HCT116 (cell line): Measurements from ENCODE around the gene CFAP46. TPM values are rescaled to one million over a fixed set of nuclear protein-coding genes. Genes with fewer than 3 reads are reported as not detected.

Experiments used
- ATAC-seq: fragments of 200-7000 bp; cut with Tn5 transposase; 2 replicates; pipeline ENCODE4 v1.9.1; 2020; ENCODE audit warnings: mild to moderate bottlenecking, moderate library complexity
- BruUV-seq: library from RNA; stranded (reverse); fragments of 400-500 nt; replicated peaks from 2 replicates; lab custom pipeline; 2021; lab: Mats Ljungman, UMichigan
- CTCF ChIA-PET: fragments of 300-600 bp; sonication (Branson Sonifier 250); formaldehyde crosslinking; loops from one replicate; lab custom pipeline; 2021; ENCODE audit warnings: antibody characterized with exemption; lab: Charles Lee
- POLR2A ChIA-PET: fragments of 300-600, 350-600 bp; sonication (Branson Sonifier 250); formaldehyde crosslinking; loops from one replicate; lab custom pipeline; 2021; ENCODE audit warnings: antibody characterized with exemption; lab: Charles Lee
- RAD21 ChIA-PET, 2 experiments: fragments of 300-600 bp; sonication (Branson Sonifier 250); formaldehyde crosslinking; loops; one replicate each; lab custom pipeline; 2023; ENCODE audit warnings: low total read pairs in 2 of 2; ENCODE audit not compliant: uncharacterized antibody in 2 of 2, unreplicated experiment in 2 of 2, low non-redundant PET in 1 of 2; lab: Charles Lee
- DNase-seq: peaks from one replicate; pipeline ENCODE4 v3.0.0-alpha.2; 2010; ENCODE audit warnings: low read depth, low spot score
- H2AFZ ChIP-seq: fragments of 200-600 bp; shearing (Covaris generic), sonication (generic); 2 replicates; pipeline ENCODE4 v1.6.1; 2017; ENCODE audit warnings: low read depth, mixed run types, mixed read lengths, antibody characterized with exemption, low read length; ENCODE audit not compliant: poor library complexity, severe bottlenecking
- H3K27ac ChIP-seq: 2 replicates; pipeline ENCODE4 v1.5.1; 2012; ENCODE audit warnings: low read depth, low read length
- H3K27me3 ChIP-seq: fragments of 200-600 bp; sonication (generic); 2 replicates; pipeline ENCODE4 v1.6.1; 2016; ENCODE audit warnings: mixed run types, low read length, mixed read lengths; ENCODE audit not compliant: insufficient read depth
- H3K36me3 ChIP-seq, 2 experiments: fragments of 200-500 bp in 1 of 2; fragments of 200-600 bp in 1 of 2; sonication (Bioruptor generic) in 1 of 2; sonication (generic) in 1 of 2; 2 replicates each; pipeline versions ENCODE4 v1.5.1 to v1.6.1; 2014 to 2016; ENCODE audit warnings: low read length in 2 of 2, inconsistent platforms in 1 of 2, mixed read lengths in 1 of 2, mixed run types in 1 of 2; ENCODE audit not compliant: insufficient read depth in 2 of 2, control insufficient read depth in 1 of 2
- H3K4me1 ChIP-seq, 2 experiments: fragments of 200-600 bp in 1 of 2; sonication (generic) in 1 of 2; 2 replicates each; pipeline versions ENCODE4 v1.5.1 to v1.6.1; 2012 to 2017; ENCODE audit warnings: low read length in 2 of 2, inconsistent platforms in 1 of 2, mild to moderate bottlenecking in 1 of 2, mixed read lengths in 1 of 2, mixed run types in 1 of 2, moderate library complexity in 1 of 2; ENCODE audit not compliant: insufficient read depth in 2 of 2, control insufficient read depth in 1 of 2
- H3K4me2 ChIP-seq: fragments of 200-600 bp; sonication (generic); 2 replicates; pipeline ENCODE4 v1.6.1; 2017; ENCODE audit warnings: mixed run types, low read length, mixed read lengths
- H3K4me3 ChIP-seq, 2 experiments: fragments of 200-600 bp in 1 of 2; sonication (generic) in 1 of 2; replicated peaks in 1 of 2; 2 replicates each; pipeline ENCODE4 v1.5.1; 2011 to 2016; ENCODE audit warnings: low read length in 2 of 2, control low read depth in 1 of 2, low read depth in 1 of 2, mild to moderate bottlenecking in 1 of 2, mixed read lengths in 1 of 2, mixed run types in 1 of 2
- H3K79me2 ChIP-seq: fragments of 200-600 bp; sonication (generic); 2 replicates; pipeline ENCODE4 v1.6.1; 2017; ENCODE audit warnings: mild to moderate bottlenecking, mixed run types, low read length, moderate library complexity, mixed read lengths; ENCODE audit not compliant: insufficient read depth
- H3K9ac ChIP-seq: fragments of 200-600 bp; sonication (generic); 2 replicates; pipeline ENCODE4 v1.6.1; 2016; ENCODE audit warnings: low read length, mixed read lengths
- H3K9me2 ChIP-seq: fragments of 200-600 bp; sonication (generic), shearing (Covaris generic); 2 replicates; pipeline ENCODE4 v1.6.1; 2017; ENCODE audit warnings: mixed run types, mild to moderate bottlenecking, moderate library complexity; ENCODE audit not compliant: insufficient read depth
- H3K9me3 ChIP-seq, 2 experiments: fragments of 200-500 bp in 1 of 2; fragments of 200-600 bp in 1 of 2; sonication (Bioruptor generic) in 1 of 2; sonication (generic) in 1 of 2; 2 replicates each; pipeline ENCODE4 v1.6.1; 2014 to 2017; ENCODE audit warnings: low read length in 2 of 2, mixed read lengths in 2 of 2, inconsistent platforms in 1 of 2, low read depth in 1 of 2, mild to moderate bottlenecking in 1 of 2, mixed run types in 1 of 2, moderate library complexity in 1 of 2; ENCODE audit not compliant: control insufficient read depth in 1 of 2, insufficient read depth in 1 of 2
- H4K20me1 ChIP-seq: fragments of 200-600 bp; sonication (generic), shearing (Covaris generic); 2 replicates; pipeline ENCODE4 v1.6.1; 2017; ENCODE audit warnings: mixed run types, mild to moderate bottlenecking, moderate library complexity; ENCODE audit not compliant: insufficient read depth
- EZH2 ChIP-seq: fragments of 200-600 bp; sonication (generic); IDR thresholded peaks from 2 replicates; pipeline ENCODE4 v1.6.1; 2017; ENCODE audit warnings: antibody characterized with exemption, mixed run types
- REST ChIP-seq: IDR thresholded peaks from 2 replicates; pipeline ENCODE4 v1.6.1; 2012; ENCODE audit warnings: low read depth
- SRF ChIP-seq: IDR thresholded peaks from 2 replicates; pipeline ENCODE4 v1.6.1; 2012; ENCODE audit warnings: low read depth
- ZFX ChIP-seq: fragments of 450-650 bp; IDR thresholded peaks from 2 replicates; pipeline ENCODE4 v1.6.1; 2017
- intact Hi-C: fragments of 100-400 bp; cut with micrococcal nuclease; formaldehyde crosslinking; loops from 2 replicates; pipeline ENCODE4 v1.10.0; 2022
- total RNA-seq: library from RNA; stranded (reverse); gene quantifications from one replicate; pipeline ENCODE4 v1.2.1, GENCODE V29; 2021; ENCODE audit not compliant: unreplicated experiment

The CFAP46 gene
- total RNA-seq, 1 experiment from 2014 or later, result 1.4 TPM

GRCh38 chr10:132905661-132906060, 36.7 kb downstream of the CFAP46 start:
- Histone ChIP-seq H3K9me2 (no peaks in the 10 kb centered on the region), H3K36me3 (no peaks in the 10 kb centered on the region), H3K27me3 (no peaks in the 10 kb centered on the region), H3K9me3 (peaks cover 0 to 7% of the 10 kb centered on the region in 2 experiments; a peak in 1 of 4 replicates), H2AFZ (no peak overlapping the region), H3K4me1 (peaks cover 11 to 18% of the 10 kb centered on the region in 2 experiments; a peak in 3 of 4 replicates), H3K4me2 (no peak overlapping the region), H3K79me2 (no peaks in the 10 kb centered on the region), H3K4me3 (no peak overlapping the region), H4K20me1 (no peaks in the 10 kb centered on the region), H3K9ac (no peak overlapping the region)
- CTCF ChIA-PET, result no interaction called here
- RAD21 ChIA-PET, result no interaction called here
- no peak for ATAC-seq
- no peak for DNase-seq
- TF ChIP-seq SRF (no peak), REST (no peak), ZFX (no peak), EZH2 (no peak)
- TF ChIP-seq, all 23 proteins: peak for 0
- BruUV-seq, result no TSS peak
- intact Hi-C loops, result loop anchor here (2.0 to 10.0 kb wide), 2 partner anchors 349 to 401 kb away; no protein-coding TSS in a partner anchor
- H3K27ac ChIP-seq, result no peak overlapping the region
- POLR2A ChIA-PET, result no interaction called here
